Tibial nerve (tissue), 4 donors: ENCODE data around the gene SEPHS1. TPM values are rescaled to one million over a fixed set of nuclear protein-coding genes. Genes with fewer than 3 reads are reported as not detected.

Source experiments
- DNase-seq, 2 donors: peaks; one replicate each; pipeline ENCODE4 v3.0.0-alpha.2; 2019; ENCODE audit warnings: low spot score in 2 of 2
- H3K27ac ChIP-seq, 4 donors: fragments of 200-600 bp; sonication (generic) in 3 of 4; one replicate each; pipeline ENCODE4 v1.5.1; 2017 to 2019; ENCODE audit warnings: mild to moderate bottlenecking in 1 of 4
- H3K27me3 ChIP-seq, 2 donors: fragments of 200-600 bp; sonication (generic) in 1 of 2; one replicate each; pipeline versions ENCODE4 v1.5.1 to v1.6.0; 2017 to 2019
- H3K36me3 ChIP-seq, 3 donors: fragments of 200-600 bp; sonication (generic); one replicate each; pipeline ENCODE4 v1.5.1; 2018 to 2019
- H3K4me1 ChIP-seq, 4 donors: fragments of 200-600 bp; sonication (generic) in 3 of 4; one replicate each; pipeline ENCODE4 v1.5.1; 2017 to 2019
- H3K4me3 ChIP-seq, 4 donors: fragments of 200-600 bp; sonication (generic) in 3 of 4; one replicate each; pipeline ENCODE4 v1.5.1; 2017 to 2019; ENCODE audit warnings: mild to moderate bottlenecking in 1 of 4, moderate library complexity in 1 of 4
- H3K9me3 ChIP-seq, 4 donors: fragments of 200-600 bp; sonication (generic) in 3 of 4; one replicate each; pipeline ENCODE4 v1.5.1; 2017 to 2019
- CTCF ChIP-seq, 5 experiments: fragments of 200-600 bp in 3 of 5; fragments of 450-650 bp in 2 of 5; sonication (generic) in 3 of 5; IDR thresholded peaks; one replicate each; pipeline ENCODE4 v1.5.1; 2016 to 2019; ENCODE audit warnings: antibody characterized with exemption in 5 of 5, mild to moderate bottlenecking in 3 of 5, moderate library complexity in 2 of 5
- EP300 ChIP-seq, 2 donors: sonication (generic); formaldehyde crosslinking; IDR thresholded peaks; one replicate each; pipeline ENCODE4 v1.6.1; 2017; ENCODE audit warnings: antibody characterized with exemption in 2 of 2, mild to moderate bottlenecking in 1 of 2
- POLR2A ChIP-seq, 2 donors: fragments of 450-650 bp; IDR thresholded peaks; one replicate each; pipeline ENCODE4 v1.6.1; 2017; ENCODE audit warnings: antibody characterized with exemption in 2 of 2, mild to moderate bottlenecking in 2 of 2, moderate library complexity in 2 of 2
- WGBS, 2 donors: methylation state at CpG; one replicate each; pipeline ENCODE4 v1.1.5; 2018; 5-methylcytosine and 5-hydroxymethylcytosine counted together
- total RNA-seq, 4 donors: library from RNA; depleted of rRNA; stranded (reverse); fragments of >200 nt; gene quantifications; one replicate each; pipeline ENCODE4 v1.1.0, GENCODE V29; 2016

SEPHS1 gene
- total RNA-seq, 4 donors from 2014 or later: 18.0 to 28.4 (median 23.9) TPM

- Histone ChIP-seq H3K36me3 (peaks cover 0 to 41% (median 0%) of the 10 kb centered on the region in 3 donors), H3K4me3 (no peak overlapping the region), H3K27ac (no peak overlapping the region), H3K9me3 (no peaks in the 10 kb centered on the region), H3K27me3 (no peaks in the 10 kb centered on the region), H3K4me1 (no peaks in the 10 kb centered on the region)
- 49 to 67% methylated on average over 6 of the region's 6 CpGs for WGBS, 2 donors
- TF ChIP-seq CTCF (IDR thresholded peaks at IDR 0.05): no peak
- TF ChIP-seq POLR2A (IDR thresholded peaks at IDR 0.05): no peak
- TF ChIP-seq EP300 (IDR thresholded peaks at IDR 0.05): no peak
- DNase-seq: no peak
These were observed 30.6 kb downstream of the SEPHS1 start for GRCh38 chr10:13317474-13317873.

- H3K4me3 ChIP-seq: no peak overlapping the region
- TF ChIP-seq CTCF (IDR thresholded peaks at IDR 0.05) (no peak), EP300 (IDR thresholded peaks at IDR 0.05) (no peak), POLR2A (IDR thresholded peaks at IDR 0.05) (no peak)
- no peaks in the 10 kb centered on the region for H3K9me3 ChIP-seq
- peaks cover 0 to 34% (median 0%) of the 10 kb centered on the region in 3 donors for H3K36me3 ChIP-seq
- no peak for DNase-seq
- 92% methylated on average over 7 of the region's 7 CpGs for WGBS, 2 donors
- no peaks in the 10 kb centered on the region for H3K27me3 ChIP-seq
- H3K4me1 ChIP-seq: no peaks in the 10 kb centered on the region
- no peak overlapping the region for H3K27ac ChIP-seq
These were observed 31.3 kb downstream of the SEPHS1 start for GRCh38 chr10:13316635-13317311.

GRCh38 chr10:13315361-13315760 lies 32.7 kb downstream of the SEPHS1 start:
- TF ChIP-seq CTCF (IDR thresholded peaks at IDR 0.05) (no peak), EP300 (IDR thresholded peaks at IDR 0.05) (no peak)
- DNase-seq: no peak
- Histone ChIP-seq H3K27ac (no peak overlapping the region), H3K27me3 (no peaks in the 10 kb centered on the region), H3K9me3 (no peaks in the 10 kb centered on the region), H3K4me3 (no peak overlapping the region), H3K36me3 (peaks cover 0 to 20% (median 0%) of the 10 kb centered on the region in 3 donors), H3K4me1 (no peaks in the 10 kb centered on the region)

- TF ChIP-seq CTCF (IDR thresholded peaks at IDR 0.05): no peak
- no peak for TF ChIP-seq POLR2A (IDR thresholded peaks at IDR 0.05)
- TF ChIP-seq EP300 (IDR thresholded peaks at IDR 0.05): no peak
- no peaks in the 10 kb centered on the region for H3K36me3 ChIP-seq
- H3K4me1 ChIP-seq: no peaks in the 10 kb centered on the region
- no peaks in the 10 kb centered on the region for H3K9me3 ChIP-seq
- no peaks in the 10 kb centered on the region for H3K27me3 ChIP-seq
- H3K4me3 ChIP-seq: no peak overlapping the region
- H3K27ac ChIP-seq: no peak overlapping the region
- 77 to 82% methylated on average over 5 of the region's 5 CpGs for WGBS, 2 donors
- no peak for DNase-seq
These were observed 36.9 kb downstream of the SEPHS1 start for GRCh38 chr10:13311177-13311575.

- H3K4me1 ChIP-seq: no peaks in the 10 kb centered on the region
- no peak overlapping the region for H3K4me3 ChIP-seq
- H3K27me3 ChIP-seq: no peaks in the 10 kb centered on the region
- no peak for DNase-seq
- no peaks in the 10 kb centered on the region for H3K9me3 ChIP-seq
- TF ChIP-seq CTCF (IDR thresholded peaks at IDR 0.05) (no peak), EP300 (IDR thresholded peaks at IDR 0.05) (no peak), POLR2A (IDR thresholded peaks at IDR 0.05) (no peak)
- H3K27ac ChIP-seq: no peak overlapping the region
- WGBS, 2 donors: 88 to 91% methylated on average over 7 of the region's 7 CpGs
- H3K36me3 ChIP-seq: no peaks in the 10 kb centered on the region
These were observed 37.4 kb downstream of the SEPHS1 start for GRCh38 chr10:13310518-13311176.
